IMR-90 (cell line): Measurements from ENCODE around the gene CDC26. TPM values are rescaled to one million over a fixed set of nuclear protein-coding genes. Genes with fewer than 3 reads are reported as not detected.

Source experiments
- ATAC-seq: fragments of 200-7000 bp; cut with Tn5 transposase; 2 replicates; pipeline ENCODE4 v1.9.1; 2020; ENCODE audit warnings: low read depth, mild to moderate bottlenecking, moderate library complexity
- BruUV-seq: library from RNA; stranded (reverse); fragments of 400-500 nt; replicated peaks from 2 replicates; lab custom pipeline; 2021; lab: Mats Ljungman, UMichigan
- CTCF ChIA-PET: fragments of 300-600 bp; formaldehyde crosslinking; extraction: SDS; loops from one replicate; lab custom pipeline; 2021; ENCODE audit warnings: antibody characterized with exemption; lab: Yijun Ruan, JAX
- POLR2A ChIA-PET: fragments of 300-600 bp; sonication (Branson Sonifier 250); formaldehyde crosslinking; loops from one replicate; lab custom pipeline; 2022; ENCODE audit warnings: antibody characterized with exemption; ENCODE audit not compliant: unreplicated experiment; lab: Charles Lee
- DNase-seq: peaks from one replicate; pipeline ENCODE4 v3.0.0; 2013
- H2AFZ ChIP-seq: replicated peaks from 2 replicates; pipeline ENCODE3; 2013; ENCODE audit warnings: low read length, mild to moderate bottlenecking; ENCODE audit not compliant: poor library complexity
- H2AK5ac ChIP-seq: 2 replicates; pipeline ENCODE4 v1.6.1; 2013; ENCODE audit warnings: low read depth, low read length, inconsistent platforms
- H2AK9ac ChIP-seq: replicated peaks from 2 replicates; pipeline ENCODE3; 2013; ENCODE audit warnings: mild to moderate bottlenecking, low read depth, low read length, moderate library complexity; ENCODE audit not compliant: poor library complexity
- H2BK120ac ChIP-seq: 2 replicates; pipeline ENCODE4 v1.6.1; 2013; ENCODE audit warnings: low read depth, low read length, inconsistent platforms
- H2BK15ac ChIP-seq: 3 replicates; pipeline ENCODE4 v1.6.1; 2013; ENCODE audit warnings: low read depth, low read length, inconsistent platforms
- H2BK20ac ChIP-seq: 2 replicates; pipeline ENCODE4 v1.6.1; 2013; ENCODE audit warnings: low read depth, mild to moderate bottlenecking, inconsistent platforms, low read length, moderate library complexity
- H2BK5ac ChIP-seq: 2 replicates; pipeline ENCODE4 v1.6.1; 2013; ENCODE audit warnings: mild to moderate bottlenecking, low read depth, low read length, inconsistent platforms; ENCODE audit not compliant: poor library complexity, severe bottlenecking
- H3K14ac ChIP-seq: replicated peaks from 2 replicates; pipeline ENCODE4 v1.6.1; 2013; ENCODE audit warnings: low read depth, low read length, inconsistent platforms
- H3K18ac ChIP-seq: 2 replicates; pipeline ENCODE4 v1.6.1; 2013; ENCODE audit warnings: low read depth, low read length, control low read depth
- H3K23ac ChIP-seq: 2 replicates; pipeline ENCODE4 v1.6.1; 2013; ENCODE audit warnings: low read depth, low read length, inconsistent platforms
- H3K27ac ChIP-seq: 2 replicates; pipeline ENCODE4 v1.5.1; 2013; ENCODE audit warnings: mild to moderate bottlenecking, control low read depth, low read length; ENCODE audit not compliant: insufficient read depth
- H3K27me3 ChIP-seq: 2 replicates; pipeline ENCODE4 v1.6.1; 2013; ENCODE audit warnings: low read length; ENCODE audit not compliant: control insufficient read depth, insufficient read depth
- H3K36me3 ChIP-seq: 2 replicates; pipeline ENCODE4 v1.6.1; 2013; ENCODE audit warnings: low read length, mixed read lengths; ENCODE audit not compliant: control insufficient read depth, insufficient read depth
- H3K4ac ChIP-seq: 2 replicates; pipeline ENCODE4 v1.6.1; 2013; ENCODE audit warnings: low read depth, low read length, inconsistent platforms
- H3K4me1 ChIP-seq: 2 replicates; pipeline ENCODE4 v1.6.1; 2013; ENCODE audit warnings: low read length, mixed read lengths; ENCODE audit not compliant: control insufficient read depth, insufficient read depth
- H3K4me2 ChIP-seq: 2 replicates; pipeline ENCODE4 v1.6.1; 2013; ENCODE audit warnings: low read depth, mild to moderate bottlenecking, control low read depth, low read length, moderate library complexity
- H3K4me3 ChIP-seq: 2 replicates; pipeline ENCODE4 v1.5.1; 2013; ENCODE audit warnings: low read depth, mild to moderate bottlenecking, control low read depth, low read length, moderate library complexity; ENCODE audit not compliant: insufficient read depth
- H3K56ac ChIP-seq: 2 replicates; pipeline ENCODE4 v1.6.1; 2013; ENCODE audit warnings: low read length, inconsistent platforms; ENCODE audit not compliant: insufficient read depth; ENCODE audit errors: extremely low read depth
- H3K79me1 ChIP-seq, 2 experiments: 2 replicates each; pipeline ENCODE4 v1.6.1; 2013; ENCODE audit warnings: low read length in 2 of 2, inconsistent platforms in 1 of 2, low read depth in 1 of 2
- H3K9ac ChIP-seq: 2 replicates; pipeline ENCODE4 v1.6.1; 2013; ENCODE audit warnings: low read depth, low read length, control low read depth
- H3K9me1 ChIP-seq: 2 replicates; pipeline ENCODE4 v1.6.1; 2013; ENCODE audit warnings: low read length, inconsistent platforms; ENCODE audit not compliant: insufficient read depth
- H3K9me3 ChIP-seq: 2 replicates; pipeline ENCODE4 v1.6.1; 2013; ENCODE audit warnings: low read length; ENCODE audit not compliant: control insufficient read depth, insufficient read depth
- H4K20me1 ChIP-seq: 2 replicates; pipeline ENCODE4 v1.6.1; 2013; ENCODE audit warnings: low read length, inconsistent platforms; ENCODE audit not compliant: insufficient read depth
- H4K5ac ChIP-seq: 2 replicates; pipeline ENCODE4 v1.6.1; 2013; ENCODE audit warnings: mild to moderate bottlenecking, low read depth, low read length, control low read depth
- H4K8ac ChIP-seq, 2 experiments: 2 replicates each; pipeline ENCODE4 v1.6.1; 2013; ENCODE audit warnings: low read depth in 2 of 2, low read length in 2 of 2, control low read depth in 1 of 2, inconsistent platforms in 1 of 2
- H4K91ac ChIP-seq: 2 replicates; pipeline ENCODE4 v1.6.1; 2013; ENCODE audit warnings: low read depth, low read length, inconsistent platforms; ENCODE audit not compliant: insufficient read depth
- BHLHE40 ChIP-seq: fragments of 150-350 bp; IDR thresholded peaks from 2 replicates; pipeline ENCODE4 v1.6.1; 2016; ENCODE audit warnings: mild to moderate bottlenecking, low read depth, low read length
- CEBPB ChIP-seq: IDR thresholded peaks from 2 replicates; pipeline ENCODE4 v1.6.1; 2012; ENCODE audit warnings: low read depth, low read length, improper control_type of control experiment
- CHD1 ChIP-seq: IDR thresholded peaks from 2 replicates; pipeline ENCODE4 v1.6.1; 2012; ENCODE audit warnings: low read depth, low read length, improper control_type of control experiment
- ELK1 ChIP-seq: fragments of 150-350 bp; IDR thresholded peaks from 2 replicates; pipeline ENCODE4 v1.6.1; 2016; ENCODE audit warnings: low read depth, mild to moderate bottlenecking, low read length, moderate library complexity, borderline replicate concordance
- FOS ChIP-seq: fragments of 150-350 bp; IDR thresholded peaks from 2 replicates; pipeline ENCODE4 v1.6.1; 2016; ENCODE audit warnings: low read depth, low read length
- MAFK ChIP-seq: IDR thresholded peaks from 2 replicates; pipeline ENCODE4 v1.6.1; 2012; ENCODE audit warnings: low read depth, low read length, improper control_type of control experiment
- MAZ ChIP-seq: IDR thresholded peaks from 2 replicates; pipeline ENCODE4 v1.6.1; 2012; ENCODE audit warnings: low read depth, mild to moderate bottlenecking, low read length, improper control_type of control experiment, moderate library complexity, borderline replicate concordance
- MXI1 ChIP-seq: IDR thresholded peaks from 2 replicates; pipeline ENCODE4 v1.6.1; 2012; ENCODE audit warnings: low read depth, mild to moderate bottlenecking, low read length, moderate library complexity, borderline replicate concordance
- NFE2L2 ChIP-seq: fragments of 150-350 bp; IDR thresholded peaks from 2 replicates; pipeline ENCODE4 v1.6.1; 2016; ENCODE audit warnings: low read depth, mild to moderate bottlenecking, low read length
- POLR2A ChIP-seq: IDR thresholded peaks from 2 replicates; pipeline ENCODE4 v1.6.1; 2012; ENCODE audit warnings: mild to moderate bottlenecking, low read depth, low read length
- RAD21 ChIP-seq: IDR thresholded peaks from 2 replicates; pipeline ENCODE4 v1.6.1; 2012; ENCODE audit warnings: low read length, improper control_type of control experiment
- RCOR1 ChIP-seq: IDR thresholded peaks from 2 replicates; pipeline ENCODE4 v1.6.1; 2012; ENCODE audit warnings: mild to moderate bottlenecking, low read length, improper control_type of control experiment; ENCODE audit not compliant: insufficient replicate concordance
- RFX5 ChIP-seq: IDR thresholded peaks from 2 replicates; pipeline ENCODE4 v1.8.0; 2012; ENCODE audit warnings: low read depth, mild to moderate bottlenecking, low read length, moderate library complexity
- SMC3 ChIP-seq: fragments of 150-350 bp; IDR thresholded peaks from 2 replicates; pipeline ENCODE4 v1.6.1; 2016; ENCODE audit warnings: low read depth, mild to moderate bottlenecking, antibody characterized with exemption, low read length, moderate library complexity
- USF2 ChIP-seq: fragments of 150-350 bp; IDR thresholded peaks from 2 replicates; pipeline ENCODE4 v1.6.1; 2017; ENCODE audit warnings: mild to moderate bottlenecking, antibody characterized with exemption, low read length, low read depth
- WGBS, 2 experiments: methylation state at CpG; one replicate each; pipeline versions ENCODE4 v1.1.5 to v1.1.7; 2013; ENCODE audit warnings: missing lambda C conversion rate in 2 of 2; ENCODE audit not compliant: insufficient read length in 1 of 2; ENCODE audit errors: extremely low coverage in 2 of 2; 5-methylcytosine and 5-hydroxymethylcytosine counted together
- dilution Hi-C: fragments of 300-500 bp; cut with HindIII; formaldehyde crosslinking; loops from one replicate; pipeline ENCODE4 v1.14.3; 2018; ENCODE audit warnings: low sequenced_read_pairs; ENCODE audit not compliant: unreplicated experiment
- in situ Hi-C: fragments of 300-500 bp; cut with MboI; formaldehyde crosslinking; loops from 3 replicates; pipeline ENCODE4 v1.14.3; 2019; ENCODE audit warnings: low sequenced_read_pairs, inconsistent platforms, mixed read lengths
- intact Hi-C: fragments of 100-400 bp; cut with micrococcal nuclease; formaldehyde crosslinking; loops from 2 replicates; pipeline ENCODE4 v1.10.0; 2022
- polyA plus RNA-seq, 3 experiments: library from polyadenylated mRNA; depleted of rRNA; stranded (reverse); fragments of >200 nt; gene quantifications; 2 replicates each; pipeline ENCODE4 v1.2.3, GENCODE V29; 2012; ENCODE audit warnings: low replicate concordance in 1 of 3
- total RNA-seq: library from RNA; depleted of rRNA; stranded (reverse); fragments of >200 nt; gene quantifications from 2 replicates; pipeline ENCODE4 v1.2.3, GENCODE V29; 2012
- TF ChIP-seq, protein P1 (sequence below): conservative IDR thresholded peaks from 2 replicates; pipeline ENCODE4 v1.5.1; 2012; ENCODE audit warnings: mild to moderate bottlenecking, low read depth, low read length, improper control_type of control experiment

The CDC26 gene
- total and polyA plus RNA-seq, 2 of the 4 experiments (the other 2 are of a cell fraction), result 16.5 to 32.7 TPM

GRCh38 chr9:113269355-113269754 is 6.0 kb downstream of the CDC26 start:
- Histone ChIP-seq H4K20me1 (no peaks in the 10 kb centered on the region), H3K79me1 (peaks cover 6 to 18% of the 10 kb centered on the region in 2 experiments; a peak in 3 of 4 replicates), H3K9ac (no peak overlapping the region), H3K27me3 (no peaks in the 10 kb centered on the region), H3K4me2 (no peak overlapping the region), H3K4ac (no peak overlapping the region), H2AFZ (no peak overlapping the region), H3K23ac (no peak overlapping the region), H2BK120ac (no peak overlapping the region), H2AK9ac (no peak overlapping the region), H3K56ac (no peak overlapping the region), H3K9me1 (no peaks in the 10 kb centered on the region), H3K14ac (no peak overlapping the region), H3K9me3 (no peaks in the 10 kb centered on the region), H4K5ac (no peak overlapping the region), H2BK15ac (no peak overlapping the region), H2BK5ac (no peak overlapping the region), H3K4me1 (no peaks in the 10 kb centered on the region), H3K36me3 (peaks cover 30% of the 10 kb centered on the region), H4K91ac (no peak overlapping the region), H4K8ac (no peak overlapping the region), H2BK20ac (no peak overlapping the region), H3K27ac (no peak overlapping the region), H3K4me3 (no peak overlapping the region), H3K18ac (no peak overlapping the region), H2AK5ac (no peak overlapping the region)
- WGBS, 2 experiments, result no CpG with 5 or more reads among the region's 2 CpGs
- CTCF ChIA-PET, result no interaction called here
- POLR2A ChIA-PET, result no interaction called here
- TF ChIP-seq MAFK, result no peak
- TF ChIP-seq POLR2A, result no peak
- no peak for TF ChIP-seq RAD21
- TF ChIP-seq USF2, result no peak
- no peak for TF ChIP-seq CEBPB
- TF ChIP-seq RCOR1, result no peak
- TF ChIP-seq SMC3, result no peak
- no peak for TF ChIP-seq FOS
- TF ChIP-seq RFX5, result no peak
- TF ChIP-seq MXI1, result no peak
- no peak for TF ChIP-seq BHLHE40
- no peak for TF ChIP-seq ELK1
- no peak for TF ChIP-seq NFE2L2
- TF ChIP-seq CHD1, result no peak
- TF ChIP-seq, protein P1, sequence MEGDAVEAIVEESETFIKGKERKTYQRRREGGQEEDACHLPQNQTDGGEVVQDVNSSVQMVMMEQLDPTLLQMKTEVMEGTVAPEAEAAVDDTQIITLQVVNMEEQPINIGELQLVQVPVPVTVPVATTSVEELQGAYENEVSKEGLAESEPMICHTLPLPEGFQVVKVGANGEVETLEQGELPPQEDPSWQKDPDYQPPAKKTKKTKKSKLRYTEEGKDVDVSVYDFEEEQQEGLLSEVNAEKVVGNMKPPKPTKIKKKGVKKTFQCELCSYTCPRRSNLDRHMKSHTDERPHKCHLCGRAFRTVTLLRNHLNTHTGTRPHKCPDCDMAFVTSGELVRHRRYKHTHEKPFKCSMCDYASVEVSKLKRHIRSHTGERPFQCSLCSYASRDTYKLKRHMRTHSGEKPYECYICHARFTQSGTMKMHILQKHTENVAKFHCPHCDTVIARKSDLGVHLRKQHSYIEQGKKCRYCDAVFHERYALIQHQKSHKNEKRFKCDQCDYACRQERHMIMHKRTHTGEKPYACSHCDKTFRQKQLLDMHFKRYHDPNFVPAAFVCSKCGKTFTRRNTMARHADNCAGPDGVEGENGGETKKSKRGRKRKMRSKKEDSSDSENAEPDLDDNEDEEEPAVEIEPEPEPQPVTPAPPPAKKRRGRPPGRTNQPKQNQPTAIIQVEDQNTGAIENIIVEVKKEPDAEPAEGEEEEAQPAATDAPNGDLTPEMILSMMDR, result no peak
- no peak for TF ChIP-seq MAZ
- BruUV-seq, result no TSS peak
- DNase-seq (no peak), ATAC-seq (no peak)
- intact Hi-C loops, result loop anchor here (10.0 kb wide), 1 partner anchor 75 kb away; no protein-coding TSS in a partner anchor
- in situ Hi-C loops, result no loop called here
- dilution Hi-C loops, result no loop called here
